Suprapubic skin (tissue), 4 donors: ENCODE data around the gene GSTM1. TPM values are rescaled to one million over a fixed set of nuclear protein-coding genes. Genes with fewer than 3 reads are reported as not detected.

ENCODE experiments used
- DNase-seq, 2 donors: peaks; one replicate each; pipeline ENCODE4 v3.0.0-alpha.2; 2019; ENCODE audit warnings: low spot score in 2 of 2
- H3K27ac ChIP-seq: fragments of 200-600 bp; sonication (generic); one replicate; pipeline ENCODE4 v1.5.1; 2019
- H3K27me3 ChIP-seq: fragments of 200-600 bp; sonication (generic); one replicate; pipeline ENCODE4 v1.5.1; 2019
- H3K36me3 ChIP-seq: fragments of 200-600 bp; sonication (generic); one replicate; pipeline ENCODE4 v1.5.1; 2019
- H3K4me1 ChIP-seq: fragments of 200-600 bp; sonication (generic); one replicate; pipeline ENCODE4 v1.5.1; 2019
- H3K4me3 ChIP-seq: fragments of 200-600 bp; sonication (generic); one replicate; pipeline ENCODE4 v1.5.1; 2019; ENCODE audit warnings: mild to moderate bottlenecking
- H3K9me3 ChIP-seq: fragments of 200-600 bp; sonication (generic); one replicate; pipeline ENCODE4 v1.5.1; 2019
- EP300 ChIP-seq: sonication (generic); formaldehyde crosslinking; IDR thresholded peaks from one replicate; pipeline ENCODE4 v1.6.1; 2017; ENCODE audit warnings: antibody characterized with exemption
- POLR2A ChIP-seq, 2 donors: fragments of 450-650 bp; IDR thresholded peaks; one replicate each; pipeline ENCODE4 v1.6.1; 2017; ENCODE audit warnings: antibody characterized with exemption in 2 of 2, mild to moderate bottlenecking in 2 of 2, moderate library complexity in 2 of 2
- POLR2AphosphoS5 ChIP-seq, 3 donors: sonication (generic); formaldehyde crosslinking; IDR thresholded peaks; one replicate each; pipeline ENCODE4 v1.6.1; 2017; ENCODE audit warnings: antibody characterized with exemption in 3 of 3
- WGBS: methylation state at CpG from one replicate; pipeline ENCODE4 v1.1.5; 2018; 5-methylcytosine and 5-hydroxymethylcytosine counted together
- total RNA-seq, 4 donors: library from RNA; depleted of rRNA; stranded (reverse); fragments of >200 nt; gene quantifications; one replicate each; pipeline ENCODE4 v1.1.0, GENCODE V29; 2016
- TF ChIP-seq, protein P1 (sequence below), 2 donors: fragments of 200-600 bp in 1 of 2; fragments of 450-650 bp in 1 of 2; sonication (generic) in 1 of 2; IDR thresholded peaks; one replicate each; pipeline ENCODE4 v1.5.1; 2016 to 2019; ENCODE audit warnings: antibody characterized with exemption in 2 of 2, mild to moderate bottlenecking in 1 of 2, moderate library complexity in 1 of 2

The GSTM1 gene
- total RNA-seq, 4 donors from 2014 or later: 48.2 TPM; not detected in 3

DNA sequence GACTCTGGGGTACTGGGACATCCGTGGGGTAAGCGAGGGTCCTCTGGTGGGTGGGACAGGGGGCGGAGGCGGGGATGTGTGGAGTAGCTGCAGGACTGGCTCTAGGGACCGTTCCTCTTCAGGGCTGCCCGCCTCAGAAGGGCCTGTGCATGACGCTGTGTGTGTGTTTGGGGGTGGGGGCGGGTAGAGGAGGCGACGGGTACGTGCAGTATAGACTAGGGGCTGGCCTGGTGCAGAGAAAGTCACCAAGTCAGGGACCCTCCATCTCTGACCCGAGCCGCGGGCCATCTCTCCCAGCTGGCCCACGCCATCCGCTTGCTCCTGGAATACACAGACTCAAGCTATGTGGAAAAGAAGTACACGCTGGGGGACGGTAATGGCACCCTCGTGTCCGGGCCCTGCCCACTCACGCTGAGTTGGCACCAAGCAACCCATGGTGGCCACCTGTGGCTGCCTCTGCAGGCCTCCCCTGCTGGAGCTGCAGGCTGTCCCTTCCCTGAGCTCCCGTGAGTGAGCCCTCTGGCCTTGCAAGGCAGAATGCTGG lies 24.8 kb downstream of the GSTM1 start:
- Histone ChIP-seq H3K4me1 (peaks cover 28% of the 10 kb centered on the region), H3K36me3 (no peaks in the 10 kb centered on the region), H3K27me3 (no peaks in the 10 kb centered on the region), H3K27ac (no peak overlapping the region), H3K9me3 (no peaks in the 10 kb centered on the region), H3K4me3 (peak overlapping the region; percentile 30)
- WGBS: 56% methylated on average over 5 of the region's 22 CpGs
- DNase-seq: no peak
- TF ChIP-seq, protein P1, sequence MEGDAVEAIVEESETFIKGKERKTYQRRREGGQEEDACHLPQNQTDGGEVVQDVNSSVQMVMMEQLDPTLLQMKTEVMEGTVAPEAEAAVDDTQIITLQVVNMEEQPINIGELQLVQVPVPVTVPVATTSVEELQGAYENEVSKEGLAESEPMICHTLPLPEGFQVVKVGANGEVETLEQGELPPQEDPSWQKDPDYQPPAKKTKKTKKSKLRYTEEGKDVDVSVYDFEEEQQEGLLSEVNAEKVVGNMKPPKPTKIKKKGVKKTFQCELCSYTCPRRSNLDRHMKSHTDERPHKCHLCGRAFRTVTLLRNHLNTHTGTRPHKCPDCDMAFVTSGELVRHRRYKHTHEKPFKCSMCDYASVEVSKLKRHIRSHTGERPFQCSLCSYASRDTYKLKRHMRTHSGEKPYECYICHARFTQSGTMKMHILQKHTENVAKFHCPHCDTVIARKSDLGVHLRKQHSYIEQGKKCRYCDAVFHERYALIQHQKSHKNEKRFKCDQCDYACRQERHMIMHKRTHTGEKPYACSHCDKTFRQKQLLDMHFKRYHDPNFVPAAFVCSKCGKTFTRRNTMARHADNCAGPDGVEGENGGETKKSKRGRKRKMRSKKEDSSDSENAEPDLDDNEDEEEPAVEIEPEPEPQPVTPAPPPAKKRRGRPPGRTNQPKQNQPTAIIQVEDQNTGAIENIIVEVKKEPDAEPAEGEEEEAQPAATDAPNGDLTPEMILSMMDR (IDR thresholded peaks at IDR 0.05): no peak
- TF ChIP-seq EP300 (no peak), POLR2AphosphoS5 (IDR thresholded peaks at IDR 0.05) (no peak), POLR2A (IDR thresholded peaks at IDR 0.05) (no peak)

DNA sequence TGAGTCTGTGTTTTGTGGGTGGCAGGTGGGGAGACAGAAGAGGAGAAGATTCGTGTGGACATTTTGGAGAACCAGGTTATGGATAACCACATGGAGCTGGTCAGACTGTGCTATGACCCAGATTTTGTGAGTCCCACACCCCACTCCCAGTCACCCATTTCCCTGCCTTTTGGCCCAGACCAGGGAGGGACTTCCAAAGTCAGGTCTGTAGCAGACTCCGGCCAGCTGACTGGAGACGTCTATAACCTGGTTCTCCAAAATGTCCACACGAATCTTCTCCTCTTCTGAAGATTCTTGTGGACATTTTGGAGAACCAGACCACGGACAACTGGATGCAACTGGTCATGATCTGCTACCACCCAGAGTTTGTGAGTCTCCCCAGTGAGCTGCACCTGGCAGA lies 26.0 kb downstream of the GSTM1 start:
- no peak for DNase-seq
- Histone ChIP-seq H3K36me3 (no peaks in the 10 kb centered on the region), H3K9me3 (no peaks in the 10 kb centered on the region), H3K27me3 (no peaks in the 10 kb centered on the region), H3K27ac (no peak overlapping the region), H3K4me3 (no peak overlapping the region), H3K4me1 (peaks cover 34% of the 10 kb centered on the region)
- TF ChIP-seq, protein P1 (IDR thresholded peaks at IDR 0.05): no peak
- no peak for TF ChIP-seq EP300
- TF ChIP-seq POLR2A (IDR thresholded peaks at IDR 0.05): no peak
- TF ChIP-seq POLR2AphosphoS5 (IDR thresholded peaks at IDR 0.05): no peak
- WGBS: 92% methylated on average over 5 of the region's 5 CpGs

DNA sequence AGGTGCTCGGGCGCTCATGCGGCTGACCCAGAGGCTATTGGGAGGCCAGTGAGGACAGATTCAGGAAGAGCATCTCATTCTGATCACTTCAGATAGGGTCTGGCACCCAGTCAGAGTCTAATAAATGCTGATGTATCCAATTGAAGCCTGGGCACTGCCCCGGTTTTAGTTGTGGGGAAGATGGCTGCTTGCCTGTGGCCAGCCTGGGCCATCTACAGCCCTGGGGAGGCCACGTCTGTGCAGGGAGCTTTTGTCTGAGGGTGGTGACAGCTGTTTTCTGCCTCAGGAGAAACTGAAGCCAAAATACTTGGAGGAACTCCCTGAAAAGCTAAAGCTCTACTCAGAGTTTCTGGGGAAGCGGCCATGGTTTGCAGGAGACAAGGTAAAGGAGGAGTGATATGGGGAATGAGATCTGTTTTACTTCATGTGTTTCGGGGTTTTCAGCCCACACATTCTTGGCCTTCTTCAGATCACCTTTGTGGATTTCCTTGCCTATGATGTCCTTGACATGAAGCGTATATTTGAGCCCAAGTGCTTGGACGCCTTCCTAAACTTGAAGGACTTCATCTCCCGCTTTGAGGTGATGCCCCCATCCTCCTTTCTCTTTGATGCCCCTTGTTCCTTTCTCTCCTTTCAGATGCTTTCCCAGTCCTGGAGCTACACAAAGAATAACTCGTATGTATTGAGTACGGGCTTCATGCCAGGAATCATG lies 27.2 kb downstream of the GSTM1 start:
- DNase-seq: no peak
- Histone ChIP-seq H3K36me3 (no peaks in the 10 kb centered on the region), H3K27me3 (no peaks in the 10 kb centered on the region), H3K27ac (no peak overlapping the region), H3K4me3 (no peak overlapping the region), H3K4me1 (peaks cover 38% of the 10 kb centered on the region), H3K9me3 (no peaks in the 10 kb centered on the region)
- 77% methylated on average over 12 of the region's 12 CpGs for WGBS
- TF ChIP-seq EP300 (no peak), POLR2AphosphoS5 (IDR thresholded peaks at IDR 0.05) (no peak), POLR2A (IDR thresholded peaks at IDR 0.05) (no peak)
- TF ChIP-seq, protein P1 (IDR thresholded peaks at IDR 0.05): no peak

DNA sequence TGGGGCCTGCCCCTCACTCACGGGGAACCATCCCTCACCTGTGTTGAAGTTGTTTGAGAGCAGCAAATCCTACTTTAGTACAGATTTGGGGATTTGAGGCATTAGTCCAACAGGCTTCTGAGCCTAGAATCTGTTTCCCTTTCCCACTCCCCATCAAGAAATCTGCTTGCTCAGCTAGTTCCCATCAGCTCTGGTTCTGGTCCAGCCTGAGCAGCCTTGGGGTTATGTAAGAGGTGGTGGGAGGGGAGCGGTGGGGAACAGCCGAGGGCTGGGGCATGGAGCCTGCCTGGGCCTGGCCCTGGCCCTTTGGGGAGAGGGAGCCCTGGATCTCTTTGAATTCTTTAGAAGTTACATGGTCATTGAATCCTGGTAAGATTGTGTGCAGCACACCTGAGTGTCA lies 28.5 kb downstream of the GSTM1 start:
- H3K27ac ChIP-seq: peak overlapping the region; percentile 3
- no peak overlapping the region for H3K4me3 ChIP-seq
- no peaks in the 10 kb centered on the region for H3K27me3 ChIP-seq
- no peak for DNase-seq
- no peaks in the 10 kb centered on the region for H3K9me3 ChIP-seq
- 45% methylated on average over 3 of the region's 3 CpGs for WGBS
- no peak for TF ChIP-seq EP300
- TF ChIP-seq, protein P1 (IDR thresholded peaks at IDR 0.05): no peak
- TF ChIP-seq POLR2A (IDR thresholded peaks at IDR 0.05): no peak
- no peak for TF ChIP-seq POLR2AphosphoS5 (IDR thresholded peaks at IDR 0.05)
- peaks cover 38% of the 10 kb centered on the region for H3K4me1 ChIP-seq
- H3K36me3 ChIP-seq: no peaks in the 10 kb centered on the region

DNA sequence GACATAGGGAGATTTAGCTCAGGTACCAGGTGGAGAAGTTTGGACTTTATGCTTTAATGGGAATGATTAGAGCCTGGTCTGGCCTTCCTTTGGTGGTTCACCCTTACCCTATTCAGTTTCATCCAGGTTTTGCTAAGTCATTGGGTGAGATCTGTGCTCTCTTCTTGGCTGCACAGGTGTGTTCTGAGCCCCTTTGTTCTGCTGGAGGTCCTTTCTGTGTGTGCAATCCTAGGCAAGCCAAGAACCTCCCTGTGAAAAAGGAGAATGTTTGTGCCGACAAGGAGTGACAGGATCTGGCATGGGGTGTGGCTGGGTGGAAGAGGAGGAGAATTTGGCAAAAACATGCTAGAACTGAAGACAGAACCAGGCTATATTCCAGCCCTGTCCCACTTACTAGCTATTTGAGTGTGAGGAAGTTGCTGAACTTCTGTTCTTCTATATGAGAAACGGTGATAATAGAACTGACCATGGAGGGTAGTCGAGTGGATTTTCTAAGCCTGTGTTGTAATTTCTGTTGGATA lies 29.0 kb downstream of the GSTM1 start:
- no peak for TF ChIP-seq POLR2A (IDR thresholded peaks at IDR 0.05)
- TF ChIP-seq, protein P1 (IDR thresholded peaks at IDR 0.05): no peak
- TF ChIP-seq POLR2AphosphoS5 (IDR thresholded peaks at IDR 0.05): no peak
- TF ChIP-seq EP300: no peak
- 31% methylated on average over 3 of the region's 3 CpGs for WGBS
- Histone ChIP-seq H3K4me3 (no peak overlapping the region), H3K36me3 (no peaks in the 10 kb centered on the region), H3K9me3 (no peaks in the 10 kb centered on the region), H3K4me1 (peaks cover 38% of the 10 kb centered on the region), H3K27ac (peak overlapping the region; percentile 24), H3K27me3 (no peaks in the 10 kb centered on the region)
- DNase-seq: no peak
